Stimulated activated CD4-positive, alpha-beta T cell treated with anti-CD3 and anti-CD28 coated beads, Interleukin-12 subunit alpha, Interleukin-12 subunit beta, amount 100 ng/mL, for 24 hours (primary cell): Measurements from ENCODE around the gene ATP1A4.

Experiments
- DNase-seq, 2 experiments: peaks; one replicate each; pipeline ENCODE4 v3.0.0-alpha.2; 2020; ENCODE audit warnings: low read depth in 2 of 2

ATP1A4 gene

DNA sequence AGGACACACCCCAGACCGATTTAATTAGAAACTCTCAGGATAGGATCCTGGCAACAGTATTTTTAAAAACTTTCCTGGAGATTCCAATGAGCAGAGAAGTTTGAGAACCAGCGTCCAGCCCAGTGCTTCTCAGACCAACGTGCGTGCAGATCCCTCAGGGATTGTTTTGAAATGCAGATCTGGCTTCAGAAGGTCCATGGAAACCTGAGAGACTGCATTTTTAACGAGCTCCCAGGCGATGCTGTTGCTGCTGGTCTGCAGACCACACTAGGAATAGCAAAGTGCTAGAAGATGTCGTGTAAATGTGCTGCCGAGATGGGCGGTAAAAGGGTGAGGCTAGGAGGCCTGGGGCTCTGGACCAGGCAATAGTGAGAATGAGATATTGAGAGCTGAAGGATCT, 20.6 kb downstream of the ATP1A4 start:
- DNase-seq: no peak

DNA sequence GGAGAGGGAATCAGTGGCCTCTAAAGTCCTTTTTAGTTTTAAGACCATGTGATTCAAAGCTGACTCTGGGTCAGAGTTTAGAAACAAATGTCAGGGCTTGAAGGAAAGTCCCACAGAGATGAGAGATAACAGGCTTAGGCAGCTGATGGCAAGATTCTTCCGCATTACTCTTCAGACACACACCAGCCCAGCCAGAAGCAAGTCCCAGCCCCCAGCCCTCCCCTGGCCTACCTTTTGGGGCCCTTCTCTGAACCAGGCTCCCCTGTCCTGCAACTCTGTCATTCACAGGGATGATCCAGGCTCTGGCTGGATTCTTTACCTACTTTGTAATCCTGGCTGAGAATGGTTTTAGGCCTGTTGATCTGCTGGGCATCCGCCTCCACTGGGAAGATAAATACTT, 25.8 kb downstream of the ATP1A4 start:
- DNase-seq: no peak

DNA sequence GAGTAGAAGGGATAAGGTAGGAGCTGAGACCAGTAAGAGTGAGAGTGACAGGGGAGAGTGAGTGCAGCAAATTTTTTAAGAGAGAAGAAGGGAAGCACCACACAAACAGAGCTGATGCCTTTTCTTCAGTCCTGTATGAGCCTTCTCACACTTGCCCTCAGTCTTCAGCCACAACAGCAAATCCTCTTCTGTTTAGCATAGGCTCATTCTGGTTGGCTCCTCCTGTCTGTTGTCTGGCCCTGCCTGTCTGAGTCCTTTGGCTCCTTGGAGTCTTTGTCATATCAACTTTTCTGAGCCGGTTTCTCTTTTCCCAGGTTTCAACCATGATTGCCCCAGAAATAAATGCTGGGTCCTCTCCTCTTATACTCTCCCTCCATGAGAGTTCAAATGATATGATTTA, 26.3 kb downstream of the ATP1A4 start:
- no peak for DNase-seq

DNA sequence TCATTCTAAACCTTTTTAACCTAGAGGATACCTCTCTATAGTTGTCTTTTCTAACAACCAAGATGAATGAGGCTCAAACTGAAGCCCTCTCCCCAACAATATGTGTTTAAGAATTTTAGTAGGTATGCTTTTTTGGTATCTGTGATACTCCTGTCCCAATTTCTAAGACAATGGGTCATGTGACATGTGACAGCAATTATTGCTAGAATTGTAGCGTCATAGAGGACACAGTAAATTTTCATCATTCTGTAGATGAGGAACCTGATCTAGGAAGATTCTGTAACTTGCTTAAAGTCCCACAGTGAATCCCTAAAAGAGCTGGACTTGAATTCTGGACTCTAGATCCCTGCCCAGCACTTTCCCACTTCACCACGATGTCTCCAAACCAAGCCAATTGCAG, 27.3 kb downstream of the ATP1A4 start:
- DNase-seq: no peak

DNA sequence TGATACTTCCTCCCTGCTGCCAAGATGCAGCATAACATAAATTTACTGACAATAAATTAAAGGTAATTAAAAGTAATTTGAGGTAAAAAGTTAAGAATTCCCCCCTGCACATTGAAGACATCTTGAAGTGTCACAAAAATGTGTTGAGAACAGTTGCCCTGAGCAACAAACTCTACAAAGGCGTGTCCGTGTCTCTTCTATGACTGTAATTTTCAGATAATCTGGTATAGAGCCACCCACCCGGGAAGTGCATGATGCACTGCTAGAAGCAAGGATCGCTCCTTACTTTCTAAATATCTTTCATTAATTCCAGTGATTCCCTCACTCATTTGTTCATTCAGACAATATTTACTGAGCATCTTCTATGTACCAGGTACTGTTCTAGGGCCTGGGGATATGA, 27.9 kb downstream of the ATP1A4 start:
- DNase-seq: no peak

DNA sequence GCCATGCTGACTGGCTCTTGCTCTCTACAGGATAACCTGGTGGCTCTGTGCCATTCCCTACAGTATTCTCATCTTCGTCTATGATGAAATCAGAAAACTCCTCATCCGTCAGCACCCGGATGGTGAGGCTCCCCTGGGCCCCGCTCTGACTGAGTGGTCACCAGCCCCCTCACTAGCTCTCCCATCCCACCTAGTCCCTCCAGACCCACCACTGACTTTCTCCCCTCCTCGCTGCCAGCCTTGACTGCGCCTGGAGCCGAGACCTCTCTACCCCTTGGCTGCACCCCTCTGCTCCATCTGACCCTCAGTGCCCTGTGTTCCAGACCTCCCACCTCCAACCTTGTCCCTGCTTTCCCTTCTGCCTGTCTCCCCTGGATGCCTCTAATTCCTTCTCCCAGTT, 34.8 kb downstream of the ATP1A4 start:
- DNase-seq: no peak

DNA sequence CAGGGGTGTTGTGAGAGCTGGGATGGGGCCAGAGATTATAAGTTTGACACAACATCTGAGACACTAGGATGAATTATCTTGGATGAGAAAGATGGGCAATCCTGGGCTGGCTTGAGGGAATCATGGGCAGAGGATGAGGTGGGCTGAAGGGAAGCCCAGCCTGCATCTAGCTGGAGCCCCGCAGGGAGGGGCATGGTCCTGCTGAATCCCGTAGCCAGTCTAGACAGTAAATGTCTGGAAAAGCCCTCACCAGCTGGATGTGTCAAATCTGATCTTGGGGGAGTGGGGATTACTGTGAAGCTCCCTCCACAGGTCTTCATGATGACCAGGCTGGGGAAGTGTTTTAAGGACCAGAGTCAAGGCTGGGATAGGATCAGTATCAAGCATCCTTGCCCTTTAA, 35.3 kb downstream of the ATP1A4 start:
- DNase-seq: no peak

DNA sequence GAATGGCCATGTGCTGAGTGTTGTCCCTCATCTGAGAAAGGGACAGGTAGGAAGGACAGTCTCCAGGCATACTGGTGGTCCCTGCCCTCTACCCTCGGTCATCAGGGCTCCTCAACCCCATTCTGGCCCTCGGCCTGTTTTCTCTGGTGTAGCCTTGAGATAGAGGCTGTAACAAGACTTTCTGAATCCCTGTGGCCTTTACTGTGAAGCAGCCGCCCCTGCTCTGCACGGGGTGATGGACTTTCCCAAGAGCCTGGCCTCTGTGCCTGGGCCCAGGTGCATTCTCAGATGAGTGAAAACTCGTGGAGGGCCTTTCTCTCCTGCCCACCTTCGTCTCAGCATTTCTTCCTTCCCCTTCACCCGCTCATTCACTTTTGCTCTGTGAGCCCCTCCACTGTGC, 36.0 kb downstream of the ATP1A4 start:
- no peak for DNase-seq

DNA sequence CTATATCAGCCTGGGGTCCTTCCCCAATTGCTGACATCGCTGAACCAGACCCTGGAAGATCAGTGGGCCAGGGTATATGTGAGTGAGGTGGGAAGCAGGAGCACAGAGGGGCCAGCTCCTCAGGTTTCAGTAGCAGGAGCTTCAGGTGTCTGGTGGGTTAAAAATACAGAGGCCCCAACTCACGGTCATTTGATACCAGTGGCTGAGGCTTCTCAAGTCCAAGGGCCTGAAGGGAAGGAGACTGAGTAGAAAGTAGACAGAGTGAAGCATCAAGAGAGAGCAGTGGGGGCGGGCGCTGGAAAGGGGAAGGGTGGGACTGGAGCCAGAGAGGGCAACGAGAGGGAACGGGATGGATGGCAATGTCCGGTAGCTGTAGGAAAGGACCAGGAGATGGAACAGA, 36.9 kb downstream of the ATP1A4 start:
- no peak for DNase-seq

DNA sequence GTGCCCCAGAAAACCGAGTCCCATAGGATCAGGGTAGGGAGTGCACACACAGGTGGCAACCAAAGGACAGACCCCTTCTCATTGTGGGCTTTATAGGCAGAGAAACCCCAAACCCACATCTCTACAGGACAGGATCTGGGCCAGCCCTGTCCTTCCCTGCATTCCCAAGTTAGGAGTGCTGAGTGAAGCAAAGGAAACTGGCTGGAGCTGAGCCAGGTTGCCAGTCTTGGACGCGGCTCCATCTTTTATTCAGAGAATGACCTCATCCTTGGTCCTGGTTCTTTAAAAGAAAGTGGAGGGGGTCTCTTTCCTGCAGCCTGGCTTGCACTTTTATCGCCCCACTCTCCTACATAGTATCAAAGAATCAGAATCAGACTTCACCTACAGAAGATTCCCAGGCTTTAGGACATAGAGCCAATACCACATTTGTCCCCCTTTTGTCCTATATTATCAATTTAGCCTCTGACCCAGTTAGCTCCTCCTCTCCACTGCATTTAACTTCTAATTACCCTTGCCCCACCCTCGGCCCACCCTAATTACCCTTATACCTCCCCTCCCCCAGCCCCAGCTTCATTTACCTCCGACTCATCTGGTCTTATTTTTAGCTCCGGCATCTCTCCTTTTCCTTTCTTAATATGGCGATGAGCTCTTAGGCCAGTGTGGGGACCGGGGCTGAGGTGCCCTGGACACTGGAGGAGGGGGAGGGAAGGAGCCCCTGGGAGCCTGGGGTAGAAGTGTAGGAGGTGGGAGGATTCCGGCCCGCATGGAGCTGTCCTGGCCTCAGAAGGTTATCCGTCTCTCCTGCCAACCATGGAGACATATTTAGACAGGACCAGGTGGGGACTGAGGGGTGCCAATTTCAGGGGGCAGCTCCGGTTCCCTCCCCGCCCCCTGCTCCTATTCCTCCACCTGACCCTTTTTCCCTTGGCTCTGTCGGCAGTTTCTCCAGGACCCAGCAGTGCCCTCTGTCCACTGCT, 38.5 kb downstream of the ATP1A4 start, which contains the start of gene CASQ1:
TSS of gene CASQ1 (plus strand) at position 927 of the 977 bp plus-strand sequence. CDS start 177 bp downstream, outside the sequence.
- DNase-seq: no peak

DNA sequence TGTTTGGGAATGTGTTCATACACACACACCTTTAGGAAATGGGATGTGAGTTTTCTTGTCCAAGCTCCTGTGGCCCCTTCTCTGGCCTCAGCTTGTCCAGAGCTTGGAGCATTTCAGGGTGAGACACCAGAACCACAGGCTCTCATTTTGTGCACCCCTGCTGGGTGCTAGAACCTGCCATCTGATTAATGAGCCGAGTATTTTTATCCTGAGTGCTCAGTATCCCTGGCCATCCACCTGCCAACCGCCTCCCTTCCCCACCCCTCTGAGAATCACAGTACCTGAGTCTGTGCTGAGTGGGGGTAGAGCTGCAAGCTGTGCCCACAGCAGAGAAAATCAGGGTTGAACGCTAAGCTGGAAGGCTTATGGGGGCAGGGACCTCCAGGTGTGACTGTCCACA, 40.4 kb downstream of the ATP1A4 start:
- DNase-seq: no peak

DNA sequence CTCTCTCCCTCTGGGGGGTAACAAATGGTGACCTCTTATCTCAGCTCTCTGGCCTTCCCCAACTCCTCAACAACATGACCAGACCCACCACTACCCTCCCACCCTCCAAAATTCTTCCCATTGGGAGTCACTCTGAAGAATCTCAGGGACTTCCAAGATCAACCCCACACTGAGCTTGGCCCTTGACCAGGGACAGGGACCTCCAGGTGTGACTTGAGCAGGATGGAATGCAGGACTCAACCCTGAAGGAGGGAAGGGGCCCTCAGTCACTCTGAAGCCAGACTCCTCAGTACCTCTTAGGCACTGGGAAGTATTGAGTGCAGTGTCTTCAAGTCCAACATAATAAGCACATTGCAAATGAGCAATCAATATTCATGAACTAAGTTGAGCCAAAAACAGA, 40.8 kb downstream of the ATP1A4 start:
- DNase-seq: no peak

DNA sequence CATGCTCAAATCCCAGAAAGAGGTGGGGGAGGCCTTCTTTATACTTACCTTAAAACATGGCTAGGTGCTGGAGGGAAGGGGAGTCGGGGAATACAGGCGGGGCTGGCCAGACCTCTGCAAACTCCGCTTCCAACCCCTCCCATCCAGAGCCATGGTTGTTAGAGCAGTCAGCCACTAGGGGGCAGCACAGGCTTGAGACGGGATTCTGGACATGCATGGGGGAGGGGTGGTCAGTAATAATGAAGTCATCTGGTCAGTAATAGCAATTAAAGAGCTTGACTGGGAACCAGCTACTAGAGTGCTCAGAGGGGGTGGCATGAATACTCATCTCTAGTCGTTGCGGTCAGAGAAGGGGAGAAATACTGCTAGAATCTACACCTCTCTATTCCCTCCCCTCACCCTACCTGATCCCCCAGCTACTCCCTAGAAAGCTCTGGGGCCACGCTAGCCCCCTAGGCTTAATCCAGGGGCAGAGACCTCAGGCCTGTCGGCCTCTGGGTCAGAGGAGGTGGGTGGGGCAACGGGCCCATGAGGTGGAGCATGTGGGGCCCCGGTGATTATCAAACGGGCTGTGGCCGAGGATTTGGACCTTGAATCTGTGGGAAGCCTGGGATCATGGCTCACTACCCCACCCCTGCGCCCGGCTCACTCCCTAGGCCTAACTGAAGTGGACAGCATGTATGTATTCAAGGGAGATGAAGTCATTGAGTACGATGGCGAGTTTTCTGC, 41.9 kb downstream of the ATP1A4 start:
- peak; percentile 62 to 82 for DNase-seq

DNA sequence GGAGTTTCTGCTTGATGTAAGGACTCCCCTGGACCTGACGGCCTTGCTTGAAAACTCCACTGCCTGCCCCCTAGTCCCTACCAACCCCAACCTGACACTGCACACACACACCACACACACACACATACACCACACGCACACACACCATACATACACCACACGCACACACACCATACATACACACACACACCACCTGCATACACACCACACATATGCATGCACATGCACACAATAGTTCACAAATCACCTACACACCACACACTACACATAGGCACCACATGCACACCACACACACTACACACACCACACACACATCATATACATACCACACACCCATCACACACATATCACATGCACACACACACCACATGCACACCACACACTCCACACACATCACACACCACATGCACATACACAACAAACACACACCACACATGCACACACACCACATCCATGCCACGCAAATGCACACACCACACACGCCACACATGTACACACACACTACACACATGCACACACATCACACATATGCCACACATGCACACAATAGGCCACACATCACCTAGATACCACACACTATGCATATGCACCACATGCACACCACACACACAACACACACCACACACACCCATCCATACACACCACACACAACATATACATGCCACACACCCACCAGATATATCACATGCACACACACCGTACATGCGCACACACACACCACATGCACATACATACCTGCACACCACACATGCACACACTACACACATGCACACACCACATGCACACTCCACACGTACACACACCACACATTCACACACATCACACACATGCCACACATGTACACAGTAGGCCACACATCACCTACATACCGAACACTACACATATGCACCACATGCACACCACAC, 42.7 kb downstream of the ATP1A4 start:
- no peak for DNase-seq

DNA sequence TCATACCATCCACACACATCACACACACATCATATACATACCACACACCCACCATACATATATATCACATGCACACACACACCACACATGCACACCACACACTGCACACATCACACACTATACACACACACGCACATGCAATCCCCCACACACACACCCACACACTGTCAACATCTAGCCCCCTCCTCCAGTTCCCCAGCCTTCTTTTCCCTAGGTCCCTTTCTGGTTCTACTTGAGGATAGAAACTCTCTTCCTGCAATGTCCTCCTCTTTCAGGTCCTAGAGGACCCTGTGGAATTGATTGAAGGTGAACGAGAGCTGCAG, 43.3 kb downstream of the ATP1A4 start:
- DNase-seq: no peak

DNA sequence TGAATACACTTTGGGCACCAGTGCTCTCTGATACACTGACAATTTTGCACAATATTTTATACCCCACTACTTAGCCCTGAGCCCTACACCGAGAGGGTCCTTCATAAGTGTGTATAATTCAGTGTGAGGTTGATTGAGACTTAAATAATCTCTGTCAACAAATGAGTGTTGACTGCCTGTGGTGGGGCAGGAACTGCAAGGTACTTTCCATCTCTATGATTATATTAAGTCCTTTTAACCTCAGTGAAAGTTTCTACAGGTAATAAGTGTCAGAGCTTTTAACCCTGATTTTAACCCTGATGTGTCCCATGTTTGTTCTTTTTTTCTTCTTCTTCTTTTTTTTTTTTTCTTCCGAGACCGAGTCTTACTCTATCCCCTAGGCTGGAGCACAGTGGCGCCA, 44.7 kb downstream of the ATP1A4 start:
- DNase-seq: no peak

DNA sequence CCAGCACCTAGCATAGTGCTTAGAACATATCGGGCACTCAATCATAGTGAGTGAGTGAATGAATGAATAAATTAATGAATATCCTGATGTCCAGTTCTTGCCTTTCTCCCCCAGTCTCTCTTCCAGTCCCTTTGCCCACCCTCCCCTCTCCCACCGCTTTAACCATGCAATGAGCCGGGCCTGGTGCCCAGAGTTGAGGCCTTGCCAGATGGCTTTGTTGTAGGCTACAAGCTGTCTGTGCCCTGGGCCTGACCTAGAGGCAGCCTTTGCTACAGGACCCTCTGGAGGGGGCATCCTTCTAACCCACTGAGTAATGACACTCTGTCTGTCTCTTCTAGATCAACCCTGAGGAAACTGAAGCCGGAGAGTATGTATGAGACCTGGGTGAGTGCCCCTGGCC, 45.8 kb downstream of the ATP1A4 start:
- no peak for DNase-seq

DNA sequence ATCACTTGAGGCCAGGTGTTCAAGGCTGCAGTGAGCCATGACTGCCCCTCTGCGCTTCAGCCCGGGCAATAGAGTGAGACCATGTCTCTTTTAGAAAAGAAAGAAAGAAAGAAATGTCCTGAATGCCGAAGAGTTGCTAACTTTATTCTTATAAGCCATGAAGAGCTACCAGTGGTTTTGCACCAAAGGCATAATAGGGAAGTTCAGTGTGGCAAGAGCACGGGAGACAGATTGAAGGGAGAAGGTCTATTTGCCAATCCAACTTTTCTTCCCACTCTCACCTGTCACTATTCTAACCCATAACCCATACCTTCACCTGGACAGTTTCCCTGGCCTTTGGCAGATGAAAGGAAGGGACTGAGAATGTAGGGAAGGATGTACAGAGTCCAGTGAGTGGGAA, 49.4 kb downstream of the ATP1A4 start:
- DNase-seq: no peak

DNA sequence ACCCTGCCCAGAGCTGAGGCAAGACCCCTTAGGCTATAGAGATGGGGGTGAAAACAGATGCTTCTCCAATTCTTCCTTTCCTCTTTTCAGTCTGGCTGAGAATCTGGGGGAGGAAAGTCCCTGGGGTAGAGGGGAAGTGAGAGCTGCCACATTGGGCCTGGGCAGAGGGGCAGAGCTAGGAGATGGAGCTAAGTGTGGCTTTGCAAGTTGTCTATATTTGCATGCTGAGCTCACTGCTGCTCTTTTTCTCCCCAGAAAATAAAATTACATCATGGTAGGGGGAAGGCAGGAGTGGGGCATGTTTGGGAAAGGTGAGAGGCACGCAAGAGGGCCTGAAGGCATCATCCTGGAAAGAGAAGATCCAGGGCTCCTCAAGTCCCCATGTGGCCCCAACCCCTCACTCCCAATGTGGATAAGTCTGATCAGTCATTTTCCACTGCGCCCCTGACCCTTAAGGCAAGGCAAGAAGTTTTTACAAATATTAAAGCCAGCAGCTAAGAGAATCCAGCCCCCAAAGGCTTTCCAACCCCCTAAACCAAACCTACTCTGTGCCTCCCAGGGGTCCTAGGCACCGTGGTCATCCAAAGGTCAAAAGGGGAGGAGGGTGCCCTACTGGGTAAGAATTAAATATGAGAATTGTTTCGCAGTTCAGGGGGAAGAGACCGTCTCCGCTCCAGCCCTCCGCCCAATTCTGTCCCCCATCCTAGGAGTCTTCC, 53.3 kb downstream of the ATP1A4 start:
- DNase-seq: no peak

DNA sequence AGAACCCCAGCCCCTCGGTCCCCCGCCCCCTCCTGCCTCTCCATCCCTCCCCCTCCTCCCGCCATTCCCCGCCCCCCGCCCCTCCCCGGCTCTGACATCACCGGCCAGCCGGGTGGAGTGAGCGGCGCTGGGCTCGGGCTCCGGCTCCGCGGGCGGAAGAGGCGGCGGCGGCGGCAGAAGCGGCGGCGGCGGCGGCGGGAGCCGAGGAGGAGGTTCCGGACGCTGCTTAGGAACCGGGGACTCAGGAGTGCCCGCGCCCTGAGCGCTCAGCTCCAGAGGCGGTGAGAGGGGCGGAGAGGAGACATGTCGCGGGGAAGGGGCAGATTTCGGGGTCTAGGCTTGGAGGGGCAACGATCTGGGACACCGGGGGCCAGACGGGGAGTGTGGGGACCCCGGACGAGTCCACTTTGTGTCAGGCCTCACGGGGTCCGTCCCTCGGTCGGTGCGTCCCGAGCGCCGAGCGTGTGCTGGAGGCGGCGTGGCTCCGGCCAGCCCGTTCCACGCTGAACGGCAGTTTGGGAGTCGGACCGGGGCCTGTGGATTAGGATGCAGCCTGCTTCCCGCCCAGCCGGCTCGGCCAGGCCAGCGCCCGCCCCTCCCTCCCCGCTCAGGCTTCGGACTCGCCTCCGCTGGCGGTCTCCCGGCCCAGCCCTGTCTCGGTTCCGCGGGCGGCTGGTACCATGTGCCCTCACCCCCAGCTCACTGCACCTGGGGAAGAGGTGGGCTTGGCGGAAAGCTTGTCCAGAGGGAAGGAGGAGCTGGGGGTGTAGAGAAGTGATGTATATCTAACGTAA, 54.0 kb downstream of the ATP1A4 start, which contains the start of gene PEA15:
TSS of gene PEA15 (plus strand) at position 143 of the 794 bp plus-strand sequence. CDS start 6,161 bp downstream, outside the sequence.
- peak; percentile 58 to 63 for DNase-seq
